ENCODE results near the gene FAM217B.
"Not testable (repeated sequence)": the region's sequence is repeated elsewhere in the genome, so short reads cannot be mapped to it uniquely, and the experiment has no call there.

Gene FAM217B

GRCh38 chr20:59939052-59939878, 924 bp upstream of the FAM217B start:
- DNase-seq, result no peak

DNA sequence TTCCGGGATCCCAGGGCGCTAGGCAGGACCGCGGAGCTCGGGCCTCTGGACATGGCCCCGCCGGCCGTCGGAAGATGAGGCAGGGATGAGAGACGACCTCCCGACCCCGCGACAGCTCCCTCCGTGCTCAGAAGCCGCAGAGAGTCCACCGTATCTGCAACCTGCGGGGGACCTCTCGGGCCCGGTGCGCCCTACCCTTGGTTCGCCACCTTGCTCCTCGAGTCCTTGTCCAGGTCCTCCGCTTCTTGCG, 385 bp upstream of the FAM217B start:
- DNase-seq, result no peak

- no peak for DNase-seq
These were observed 736 bp downstream of the FAM217B start for GRCh38 chr20:59940956-59941294.

DNA sequence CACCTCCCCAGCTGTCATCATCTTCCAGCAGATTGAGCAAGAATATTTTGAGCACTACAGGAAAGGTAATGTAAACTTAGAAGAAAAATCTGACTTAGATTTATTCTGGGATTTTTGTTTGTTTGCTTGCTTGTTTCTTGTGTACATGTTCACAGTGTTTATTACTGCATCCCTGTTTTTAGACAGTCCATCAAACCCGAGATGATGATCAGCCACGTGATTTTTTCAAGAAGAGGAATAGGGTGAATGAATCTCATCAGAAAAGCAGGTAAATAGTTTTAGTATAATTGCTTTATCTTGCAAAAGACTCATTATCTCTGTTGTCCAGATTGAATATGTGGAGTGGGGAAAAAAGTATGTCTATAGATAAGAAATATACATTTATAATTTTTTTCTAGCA, 2.1 kb downstream of the FAM217B start:
- no peak for DNase-seq

DNA sequence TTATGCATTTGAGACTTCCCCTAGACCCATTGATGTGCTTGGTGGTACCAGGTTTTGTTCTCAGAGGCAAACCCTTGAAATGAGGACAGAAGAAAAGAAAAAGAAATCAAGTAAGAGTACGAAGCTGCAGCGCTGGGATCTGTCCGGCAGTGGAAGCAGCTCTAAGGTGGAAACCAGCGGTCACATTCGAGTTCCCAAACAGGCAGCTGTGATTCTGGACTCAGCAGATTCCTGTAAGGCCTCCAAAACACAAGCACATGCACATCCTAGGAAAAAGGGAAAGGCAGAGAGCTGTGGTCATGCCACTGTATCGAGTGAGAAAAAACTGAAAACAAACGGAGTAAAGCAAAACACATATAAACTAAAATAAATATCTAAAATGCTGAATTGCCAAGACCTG, 4.5 kb downstream of the FAM217B start:
- DNase-seq, result no peak

DNA sequence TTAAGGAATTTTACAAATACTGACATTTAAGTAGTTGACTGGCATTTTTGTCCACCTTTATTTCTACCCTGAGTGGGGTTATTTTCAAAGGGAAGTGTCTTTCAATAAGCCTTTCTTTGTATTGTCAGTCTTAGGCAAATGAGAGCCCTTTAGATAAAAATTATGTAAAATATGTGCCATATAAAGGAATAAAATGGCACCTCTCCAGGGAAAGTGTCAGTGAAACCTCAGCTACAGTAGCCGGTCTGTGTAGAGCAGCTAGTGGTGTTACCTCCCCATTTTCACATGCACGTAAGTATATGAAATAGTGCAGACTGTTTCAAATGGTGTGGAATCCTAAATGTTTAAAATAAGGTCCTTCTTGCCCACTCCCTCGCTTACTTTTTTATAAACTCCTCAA, 5.0 kb downstream of the FAM217B start:
- DNase-seq, result no peak

DNA sequence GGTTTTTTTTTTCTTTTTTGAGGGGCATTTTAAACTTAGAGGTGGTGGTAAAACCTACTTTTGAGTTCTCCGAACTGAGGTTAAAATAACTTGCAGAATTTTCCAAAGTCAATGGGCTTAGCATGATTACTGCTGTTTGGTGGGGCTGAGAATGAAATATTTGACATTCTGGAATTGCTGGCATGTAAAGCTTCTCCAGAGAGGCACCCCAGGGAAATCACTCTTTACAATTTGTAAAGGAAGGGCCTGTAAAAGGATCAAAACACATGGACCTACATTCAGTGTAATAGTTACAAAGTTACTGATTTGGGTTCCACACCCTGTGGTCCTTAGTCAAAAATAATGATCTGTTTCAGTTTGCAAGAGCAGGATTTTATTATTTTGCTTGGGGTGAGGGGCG, 5.5 kb downstream of the FAM217B start:
- DNase-seq, result no peak

DNA sequence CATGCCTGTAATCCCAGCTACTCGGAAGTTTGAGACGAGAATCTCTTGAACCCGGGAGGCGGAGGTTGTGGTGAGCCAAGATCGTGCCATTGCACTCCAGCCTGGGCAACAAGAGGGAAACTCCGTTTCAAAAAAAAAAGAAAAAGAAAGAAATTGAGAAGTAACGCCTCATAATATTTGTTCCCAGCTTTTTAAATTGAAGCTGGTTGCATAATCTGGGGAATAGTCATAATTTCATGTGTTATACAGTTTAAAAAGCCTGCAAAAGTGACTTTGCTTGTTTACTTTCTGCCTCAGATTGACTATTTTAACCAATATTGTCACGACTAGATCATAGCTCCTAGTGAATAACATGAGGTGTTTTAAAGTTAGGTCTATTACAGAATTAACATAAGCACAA, 7.2 kb downstream of the FAM217B start:
- no peak for DNase-seq

GRCh38 chr20:59948212-59948611, 8.0 kb downstream of the FAM217B start:
- no peak for DNase-seq

DNA sequence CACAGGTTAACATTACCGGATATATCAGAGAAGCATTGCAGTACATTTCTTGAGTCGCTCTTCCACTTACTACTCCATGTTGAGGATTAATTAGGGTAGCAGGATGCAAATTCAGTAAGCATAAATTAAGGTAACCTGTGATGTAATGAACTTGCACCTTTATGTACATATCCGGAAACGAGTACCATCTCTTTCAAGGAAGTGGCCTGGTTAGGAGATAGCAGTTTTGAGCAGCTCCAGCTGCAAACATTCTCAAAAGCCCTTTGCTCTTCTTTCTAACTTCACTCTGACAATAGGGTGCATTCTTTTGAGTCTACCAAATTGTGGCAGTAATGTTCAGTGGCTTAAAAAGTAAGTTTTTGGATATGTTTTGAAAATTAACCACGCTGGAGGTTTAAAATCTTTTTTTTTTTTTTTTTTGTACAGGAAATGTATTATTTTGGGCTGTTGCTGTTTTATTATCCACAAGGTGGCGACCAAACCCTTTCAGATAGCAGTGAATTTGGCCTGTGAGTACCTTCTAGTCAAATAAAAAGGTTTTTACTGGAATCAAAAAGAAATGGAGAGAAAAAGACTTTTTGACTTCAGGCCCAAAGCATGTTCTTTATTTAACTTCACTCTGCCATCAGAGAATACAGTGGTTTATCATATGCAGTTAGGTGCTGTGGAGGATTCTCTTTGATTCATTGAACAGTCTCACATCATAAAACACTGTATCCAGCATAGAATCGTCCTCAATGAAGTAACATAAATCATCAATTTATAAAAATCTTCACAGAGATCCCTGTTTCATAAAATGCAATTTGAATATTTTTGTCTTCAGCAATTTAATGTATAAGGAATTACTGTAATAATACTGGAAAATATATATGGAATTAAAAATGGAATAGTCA, 8.9 kb downstream of the FAM217B start:
- DNase-seq, result peak; percentile 18

DNA sequence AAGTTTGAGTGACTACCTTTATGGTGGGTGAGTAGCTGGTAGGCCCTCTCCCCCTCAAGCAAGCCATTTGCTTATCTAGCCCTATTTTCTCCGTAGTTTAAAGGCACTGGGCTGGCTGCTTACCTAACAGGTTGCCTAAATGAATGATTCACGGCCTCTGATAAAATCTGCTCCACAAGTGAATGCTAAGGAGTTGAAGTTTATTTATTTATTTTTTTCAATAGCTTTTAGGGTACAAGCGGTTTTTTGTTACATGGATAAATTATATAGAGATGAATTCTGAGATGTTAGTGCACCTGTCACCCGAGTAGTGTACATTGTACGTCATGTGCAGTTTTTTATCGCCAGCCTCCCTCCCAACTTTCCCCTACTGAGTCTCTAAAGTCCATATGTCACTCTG, 9.7 kb downstream of the FAM217B start:
- no peak for DNase-seq

- no peak for DNase-seq
These were observed 14.5 kb downstream of the FAM217B start for GRCh38 chr20:59954718-59955117.

DNA sequence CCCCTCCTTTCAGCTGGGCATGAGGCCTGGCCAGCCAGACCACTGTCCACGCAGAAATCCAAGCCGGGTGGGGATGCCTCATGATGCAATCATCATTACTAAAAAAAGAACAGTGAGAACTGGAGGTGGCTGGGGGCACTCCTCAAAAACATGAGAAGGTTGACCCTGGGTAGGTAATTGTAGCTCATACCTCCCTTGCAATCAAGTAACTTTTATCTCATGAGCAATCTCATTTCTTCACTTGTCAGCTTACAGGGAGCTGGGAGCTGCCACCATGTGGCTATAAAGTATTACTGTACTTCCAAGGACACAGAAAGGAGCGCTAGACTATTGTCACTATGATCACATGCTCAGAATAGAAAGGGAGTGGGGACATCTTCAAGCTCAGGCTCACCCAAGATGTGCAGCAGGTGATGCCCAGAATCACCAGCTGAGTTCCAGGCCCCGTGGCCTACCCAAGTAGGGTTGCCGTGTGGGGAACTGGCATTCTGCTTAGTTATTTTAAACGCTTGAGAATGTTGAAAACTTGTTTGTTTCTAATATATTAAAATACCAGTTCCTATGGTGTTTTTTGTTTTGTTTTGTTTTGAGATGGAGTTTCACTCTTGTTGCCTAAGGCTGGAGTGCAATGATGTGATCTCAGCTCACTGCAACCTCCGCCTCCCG, 15.1 kb downstream of the FAM217B start:
- DNase-seq, result no peak

DNA sequence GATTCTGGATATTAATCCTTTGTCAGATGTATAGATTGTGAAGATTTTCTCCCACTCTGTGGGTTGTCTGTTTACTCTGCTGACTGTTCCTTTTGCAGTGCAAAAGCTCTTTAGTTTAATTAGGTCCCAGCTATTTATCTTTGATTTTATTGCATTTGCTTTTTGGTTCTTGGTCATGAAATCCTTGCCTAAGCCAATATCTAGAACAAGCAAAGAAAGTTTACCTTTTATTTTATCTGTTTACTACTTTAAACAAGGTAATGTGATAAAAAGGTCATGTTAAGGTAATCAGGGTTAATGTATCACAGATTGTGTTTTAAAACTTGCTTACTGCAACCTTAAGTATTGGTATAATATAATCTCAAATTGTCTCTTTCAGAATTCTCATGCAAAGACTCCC, 17.4 kb downstream of the FAM217B start:
- not testable (repeated sequence) for DNase-seq

GRCh38 chr20:59958123-59958522, 17.9 kb downstream of the FAM217B start, which contains the start of gene CDH26:
CDH26 (plus strand) TSS chr20:59958423; CDS start chr20:59958727, 304 bp downstream.
- no peak for DNase-seq

GRCh38 chr20:59958626-59959025, 18.4 kb downstream of the FAM217B start:
- DNase-seq, result no peak

GRCh38 chr20:59961423-59961822, 21.2 kb downstream of the FAM217B start:
- DNase-seq, result no peak

- DNase-seq, result no peak
These were observed 22.0 kb downstream of the FAM217B start for GRCh38 chr20:59962155-59962554.

DNA sequence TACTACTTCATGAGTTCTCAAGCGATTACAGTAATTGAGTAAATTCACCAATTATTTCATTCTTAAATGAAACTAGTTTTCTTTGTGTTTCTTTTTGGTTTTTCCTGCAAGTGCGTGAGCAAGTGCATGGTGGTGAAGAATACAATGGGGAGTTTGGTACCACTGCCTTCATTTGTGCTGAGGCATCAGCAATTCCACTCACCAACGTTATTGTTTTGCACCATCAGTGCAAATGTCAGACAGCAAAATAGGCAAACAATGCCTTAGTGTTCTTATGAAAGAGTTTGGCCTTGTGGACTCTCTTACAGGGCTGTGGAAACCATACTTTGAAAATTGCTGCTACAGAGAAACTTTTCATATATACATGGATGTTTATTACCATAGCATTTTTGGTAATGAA, 26.2 kb downstream of the FAM217B start:
- DNase-seq, result no peak

- no peak for DNase-seq
These were observed 31.2 kb downstream of the FAM217B start for GRCh38 chr20:59971428-59971827.

DNA sequence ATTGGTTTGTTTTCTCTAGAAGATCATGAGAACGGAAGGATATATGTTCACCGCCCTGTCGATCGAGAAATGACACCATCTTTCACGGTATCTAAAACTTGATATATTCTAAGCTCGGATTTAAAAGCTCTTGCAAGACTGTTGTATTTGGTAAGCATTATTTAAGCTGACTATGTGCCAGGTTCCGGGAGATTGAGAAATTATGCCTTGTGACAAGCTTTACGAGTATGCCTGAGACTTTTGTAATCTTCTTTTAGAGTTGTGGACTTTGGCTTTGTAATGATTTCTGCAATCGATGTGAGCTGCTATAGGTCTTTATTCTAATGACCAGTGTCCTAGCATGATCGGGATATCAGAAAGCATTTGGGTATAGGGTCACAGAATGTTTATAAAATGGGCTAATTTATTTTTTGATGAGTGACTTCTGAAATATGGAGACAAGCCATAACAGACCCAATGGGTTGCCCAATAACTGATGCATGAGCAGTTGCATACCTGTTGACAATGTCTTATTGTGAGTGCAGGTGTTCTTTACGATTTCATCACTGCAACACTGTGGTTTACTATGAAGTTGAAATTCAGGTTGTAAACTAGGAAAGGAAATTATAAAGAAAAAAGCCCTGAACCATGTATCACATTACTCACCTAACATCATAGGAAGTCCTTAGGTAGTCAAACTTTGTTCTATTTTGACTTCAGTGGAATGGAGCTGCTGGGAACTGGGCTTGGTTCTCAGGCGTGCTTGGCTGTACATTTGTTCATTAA, 32.0 kb downstream of the FAM217B start:
- DNase-seq, result no peak

GRCh38 chr20:59976156-59976782, 36.1 kb downstream of the FAM217B start:
- DNase-seq, result no peak

DNA sequence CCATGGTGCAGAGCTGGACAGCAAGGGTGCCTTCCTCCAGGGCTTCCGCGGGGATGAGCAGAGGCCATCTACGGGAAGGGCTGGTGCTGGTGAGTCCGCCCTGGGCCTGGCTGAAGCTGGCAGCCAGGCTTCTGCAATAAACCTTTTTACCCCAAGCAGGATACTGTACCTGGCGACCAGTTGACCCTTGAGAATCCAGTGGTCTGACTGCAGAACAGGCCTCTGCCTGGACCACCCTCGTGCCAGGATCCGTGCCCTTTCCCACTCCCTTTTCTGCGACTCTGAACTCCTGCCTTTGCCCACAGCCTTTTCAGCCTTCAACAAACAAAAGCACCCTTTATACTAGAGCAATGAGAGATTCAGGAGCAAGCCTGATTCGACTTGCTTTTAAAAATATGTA, 36.9 kb downstream of the FAM217B start:
- DNase-seq, result no peak
